Sigmoid colon (tissue), 4 donors: ENCODE data around the gene FOLR1.

ENCODE experiments used
- CTCF ChIP-seq, 4 experiments: fragments of 450-650 bp in 3 of 4; fragments of 200-600 bp in 1 of 4; IDR thresholded peaks; one replicate each; pipeline ENCODE4 v1.5.1; 2016 to 2019; ENCODE audit warnings: antibody characterized with exemption in 4 of 4, mild to moderate bottlenecking in 3 of 4, moderate library complexity in 2 of 4
- POLR2AphosphoS5 ChIP-seq, 4 donors: sonication (generic); formaldehyde crosslinking; IDR thresholded peaks; one replicate each; pipeline ENCODE4 v1.6.1; 2017; ENCODE audit warnings: antibody characterized with exemption in 4 of 4

- TF ChIP-seq POLR2AphosphoS5 (IDR thresholded peaks at IDR 0.05) (no peak), CTCF (IDR thresholded peaks at IDR 0.05) (no peak)
These were observed 26.4 kb downstream of the FOLR1 start for GRCh38 chr11:72218251-72218745.
